Breast epithelium (tissue), 3 donors: ENCODE results near the gene CDKL2.

Experiments used
- CTCF ChIP-seq, 3 donors: fragments of 450-650 bp; IDR thresholded peaks; one replicate each; pipeline ENCODE4 v1.5.1; 2016 to 2017; ENCODE audit warnings: antibody characterized with exemption in 3 of 3, mild to moderate bottlenecking in 3 of 3, moderate library complexity in 3 of 3
- POLR2A ChIP-seq: fragments of 450-650 bp; IDR thresholded peaks from one replicate; pipeline ENCODE4 v1.6.1; 2016; ENCODE audit warnings: antibody characterized with exemption, mild to moderate bottlenecking, moderate library complexity

- no peak for TF ChIP-seq POLR2A
- no peak for TF ChIP-seq CTCF (IDR thresholded peaks at IDR 0.05)
These were observed 24.6 kb upstream of the CDKL2 start for GRCh38 chr4:75654905-75655304.
